ENCODE results near the gene FXYD6.

FXYD6 gene

DNA sequence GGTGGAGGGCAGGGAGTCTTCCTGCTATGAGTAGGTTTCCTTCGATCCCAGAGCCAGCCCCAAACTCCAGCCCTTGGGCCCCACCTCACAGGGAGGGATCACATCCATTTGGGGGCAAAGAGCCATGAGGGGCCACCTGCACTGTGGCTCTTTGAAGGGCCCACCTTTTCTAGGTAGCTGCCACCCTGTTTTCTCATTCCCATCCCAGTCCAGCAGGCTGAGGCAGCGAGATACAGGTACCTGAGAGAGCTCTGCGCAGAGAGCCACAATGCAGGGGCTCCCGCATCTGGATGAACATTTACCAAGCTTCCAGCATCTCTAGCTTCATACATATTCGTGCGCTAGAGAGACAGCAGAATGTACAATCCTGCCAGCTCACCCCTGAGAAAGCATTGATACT lies 16.3 kb downstream of the FXYD6 start:
- Histone ChIP-seq H3K27ac (replicated peaks) (no peak overlapping the region), H3K27me3 (ENCODE audit: insufficient read depth, poor library complexity, severe bottlenecking) (no peaks in the 10 kb centered on the region), H3K4me3 (replicated peaks; ENCODE audit: insufficient read depth, low read length) (no peak overlapping the region)
- no peak for DNase-seq (ENCODE audit: low read depth in 1 of 2, low spot score in 1 of 2)
- TF ChIP-seq SPI1 (IDR thresholded peaks at IDR 0.05; ENCODE audit: borderline replicate concordance, low read depth), result no peak
- TF ChIP-seq, protein P1, sequence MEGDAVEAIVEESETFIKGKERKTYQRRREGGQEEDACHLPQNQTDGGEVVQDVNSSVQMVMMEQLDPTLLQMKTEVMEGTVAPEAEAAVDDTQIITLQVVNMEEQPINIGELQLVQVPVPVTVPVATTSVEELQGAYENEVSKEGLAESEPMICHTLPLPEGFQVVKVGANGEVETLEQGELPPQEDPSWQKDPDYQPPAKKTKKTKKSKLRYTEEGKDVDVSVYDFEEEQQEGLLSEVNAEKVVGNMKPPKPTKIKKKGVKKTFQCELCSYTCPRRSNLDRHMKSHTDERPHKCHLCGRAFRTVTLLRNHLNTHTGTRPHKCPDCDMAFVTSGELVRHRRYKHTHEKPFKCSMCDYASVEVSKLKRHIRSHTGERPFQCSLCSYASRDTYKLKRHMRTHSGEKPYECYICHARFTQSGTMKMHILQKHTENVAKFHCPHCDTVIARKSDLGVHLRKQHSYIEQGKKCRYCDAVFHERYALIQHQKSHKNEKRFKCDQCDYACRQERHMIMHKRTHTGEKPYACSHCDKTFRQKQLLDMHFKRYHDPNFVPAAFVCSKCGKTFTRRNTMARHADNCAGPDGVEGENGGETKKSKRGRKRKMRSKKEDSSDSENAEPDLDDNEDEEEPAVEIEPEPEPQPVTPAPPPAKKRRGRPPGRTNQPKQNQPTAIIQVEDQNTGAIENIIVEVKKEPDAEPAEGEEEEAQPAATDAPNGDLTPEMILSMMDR (IDR thresholded peaks at IDR 0.05; ENCODE audit: insufficient read depth, low read length), result no peak
- no peak for TF ChIP-seq POLR2AphosphoS5 (IDR thresholded peaks at IDR 0.05; ENCODE audit: low read depth)
- TF ChIP-seq, protein P2, sequence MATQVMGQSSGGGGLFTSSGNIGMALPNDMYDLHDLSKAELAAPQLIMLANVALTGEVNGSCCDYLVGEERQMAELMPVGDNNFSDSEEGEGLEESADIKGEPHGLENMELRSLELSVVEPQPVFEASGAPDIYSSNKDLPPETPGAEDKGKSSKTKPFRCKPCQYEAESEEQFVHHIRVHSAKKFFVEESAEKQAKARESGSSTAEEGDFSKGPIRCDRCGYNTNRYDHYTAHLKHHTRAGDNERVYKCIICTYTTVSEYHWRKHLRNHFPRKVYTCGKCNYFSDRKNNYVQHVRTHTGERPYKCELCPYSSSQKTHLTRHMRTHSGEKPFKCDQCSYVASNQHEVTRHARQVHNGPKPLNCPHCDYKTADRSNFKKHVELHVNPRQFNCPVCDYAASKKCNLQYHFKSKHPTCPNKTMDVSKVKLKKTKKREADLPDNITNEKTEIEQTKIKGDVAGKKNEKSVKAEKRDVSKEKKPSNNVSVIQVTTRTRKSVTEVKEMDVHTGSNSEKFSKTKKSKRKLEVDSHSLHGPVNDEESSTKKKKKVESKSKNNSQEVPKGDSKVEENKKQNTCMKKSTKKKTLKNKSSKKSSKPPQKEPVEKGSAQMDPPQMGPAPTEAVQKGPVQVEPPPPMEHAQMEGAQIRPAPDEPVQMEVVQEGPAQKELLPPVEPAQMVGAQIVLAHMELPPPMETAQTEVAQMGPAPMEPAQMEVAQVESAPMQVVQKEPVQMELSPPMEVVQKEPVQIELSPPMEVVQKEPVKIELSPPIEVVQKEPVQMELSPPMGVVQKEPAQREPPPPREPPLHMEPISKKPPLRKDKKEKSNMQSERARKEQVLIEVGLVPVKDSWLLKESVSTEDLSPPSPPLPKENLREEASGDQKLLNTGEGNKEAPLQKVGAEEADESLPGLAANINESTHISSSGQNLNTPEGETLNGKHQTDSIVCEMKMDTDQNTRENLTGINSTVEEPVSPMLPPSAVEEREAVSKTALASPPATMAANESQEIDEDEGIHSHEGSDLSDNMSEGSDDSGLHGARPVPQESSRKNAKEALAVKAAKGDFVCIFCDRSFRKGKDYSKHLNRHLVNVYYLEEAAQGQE (IDR thresholded peaks at IDR 0.05; ENCODE audit: insufficient replicate concordance, low read depth), result no peak
- TF ChIP-seq GABPA (IDR thresholded peaks at IDR 0.05; ENCODE audit: low read depth), result no peak

DNA sequence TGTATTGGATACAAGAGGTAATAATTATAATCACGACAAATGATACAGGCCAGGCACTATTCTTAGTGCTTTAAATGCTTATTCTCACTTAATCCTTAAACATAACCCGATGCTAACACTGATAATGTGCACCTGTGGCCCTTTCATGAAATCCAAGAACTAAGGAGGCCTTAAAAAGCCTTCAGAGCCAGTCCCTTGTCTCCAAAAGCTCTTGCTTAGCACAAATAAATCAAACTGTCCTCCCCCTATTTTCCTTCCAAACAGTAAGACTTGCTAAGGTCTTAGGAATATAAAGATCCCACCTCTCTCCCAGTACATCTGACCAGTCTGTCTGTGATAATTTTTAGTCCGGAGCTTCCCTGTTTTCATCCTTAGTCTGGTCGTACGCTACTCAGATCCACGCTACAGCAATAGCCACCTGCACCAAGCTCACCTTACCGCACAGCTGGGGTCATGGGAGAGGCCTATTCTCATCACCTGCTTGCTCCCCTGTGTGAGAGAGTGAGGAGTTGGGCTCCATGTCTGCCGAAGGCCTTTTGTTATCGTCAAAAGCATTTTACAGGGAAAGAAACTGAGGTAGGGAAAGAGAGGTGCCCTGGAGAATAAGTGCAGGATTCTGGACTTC lies 16.9 kb downstream of the FXYD6 start:
- H3K27me3 ChIP-seq (ENCODE audit: insufficient read depth, poor library complexity, severe bottlenecking), result no peaks in the 10 kb centered on the region
- DNase-seq (ENCODE audit: low read depth in 1 of 2, low spot score in 1 of 2), result no peak
- H3K4me3 ChIP-seq (replicated peaks; ENCODE audit: insufficient read depth, low read length), result no peak overlapping the region
- H3K27ac ChIP-seq (replicated peaks), result no peak overlapping the region
- no peak for TF ChIP-seq GABPA (IDR thresholded peaks at IDR 0.05; ENCODE audit: low read depth)
- no peak for TF ChIP-seq POLR2AphosphoS5 (IDR thresholded peaks at IDR 0.05; ENCODE audit: low read depth)
- TF ChIP-seq, protein P1 (IDR thresholded peaks at IDR 0.05; ENCODE audit: insufficient read depth, low read length), result no peak
- TF ChIP-seq, protein P2 (IDR thresholded peaks at IDR 0.05; ENCODE audit: insufficient replicate concordance, low read depth), result no peak
- no peak for TF ChIP-seq SPI1 (IDR thresholded peaks at IDR 0.05; ENCODE audit: borderline replicate concordance, low read depth)

DNA sequence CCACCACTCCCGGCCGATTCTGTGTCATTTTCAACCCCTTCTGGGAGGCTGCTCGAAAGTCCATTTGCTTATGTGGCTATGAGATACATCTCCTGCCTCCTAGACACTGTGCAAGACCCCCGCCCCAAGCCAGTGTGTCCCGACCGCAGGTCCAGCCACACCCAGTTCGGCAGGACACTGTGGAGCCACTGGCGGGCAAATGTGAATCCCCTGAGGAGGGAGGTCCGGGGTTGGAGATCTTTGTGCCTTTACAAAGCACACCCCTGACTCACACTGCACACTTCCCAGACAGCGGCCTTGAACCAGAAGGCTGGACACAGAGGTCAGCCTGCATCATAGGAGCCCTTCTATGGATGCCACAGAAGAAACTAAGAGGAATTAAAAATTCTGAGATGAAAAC lies 17.4 kb downstream of the FXYD6 start:
- no peaks in the 10 kb centered on the region for H3K27me3 ChIP-seq (ENCODE audit: insufficient read depth, poor library complexity, severe bottlenecking)
- H3K4me3 ChIP-seq (replicated peaks; ENCODE audit: insufficient read depth, low read length), result no peak overlapping the region
- no peak for TF ChIP-seq SPI1 (IDR thresholded peaks at IDR 0.05; ENCODE audit: borderline replicate concordance, low read depth)
- no peak for TF ChIP-seq POLR2AphosphoS5 (IDR thresholded peaks at IDR 0.05; ENCODE audit: low read depth)
- TF ChIP-seq, protein P2 (IDR thresholded peaks at IDR 0.05; ENCODE audit: insufficient replicate concordance, low read depth), result no peak
- TF ChIP-seq, protein P1 (IDR thresholded peaks at IDR 0.05; ENCODE audit: insufficient read depth, low read length), result no peak
- no peak for TF ChIP-seq GABPA (IDR thresholded peaks at IDR 0.05; ENCODE audit: low read depth)
- DNase-seq (ENCODE audit: low read depth in 1 of 2, low spot score in 1 of 2), result no peak
- no peak overlapping the region for H3K27ac ChIP-seq (replicated peaks)
